GM13977 (cell line): ENCODE data around the gene ROMO1.

Source experiments
- DNase-seq: peaks from one replicate; pipeline ENCODE4 v3.0.0; 2012; ENCODE audit warnings: low spot score
- CTCF ChIP-seq: IDR thresholded peaks from 2 replicates; pipeline ENCODE4 v1.5.1; 2012; ENCODE audit warnings: mild to moderate bottlenecking, control low read depth; ENCODE audit not compliant: insufficient read depth; ENCODE audit errors: extremely low read depth, missing control alignments
- in situ Hi-C: fragments of 300-500 bp; cut with MboI; formaldehyde crosslinking; loops from one replicate; pipeline ENCODE4 v1.12.0; 2022; ENCODE audit warnings: low sequenced_read_pairs, low pct_unique_long_range_greater_than_20kb, mixed read lengths, inconsistent platforms; ENCODE audit not compliant: unreplicated experiment

Gene ROMO1

GRCh38 chr20:35663516-35664465 lies 35.4 kb upstream of the ROMO1 start:
- no peak for TF ChIP-seq CTCF
- peak; percentile 57 for DNase-seq
- in situ Hi-C loops: no loop called here

- in situ Hi-C loops: no loop called here
These were observed 34.6 kb upstream of the ROMO1 start, which contains the start of the genes CPNE1 and RBM12 for GRCh38 chr20:35664466-35665206. Gene CPNE1, minus strand, starts transcription at chr20:35664900. Its CDS starts 31,977 bp downstream, at chr20:35632923. Gene RBM12, minus strand, starts transcription at chr20:35664900. Its CDS starts 9,578 bp downstream, at chr20:35655322.

GRCh38 chr20:35665949-35666288 lies 33.3 kb upstream of the ROMO1 start:
- no peak for TF ChIP-seq CTCF
- no peak for DNase-seq
- in situ Hi-C loops: no loop called here

More at GRCh38 chr20:35664466-35665206, 34.6 kb upstream of the ROMO1 start, which contains the start of the genes CPNE1 and RBM12:
- peak; percentile 98 for DNase-seq
- no peak for TF ChIP-seq CTCF

- no peak for DNase-seq
- in situ Hi-C loops: no loop called here
- no peak for TF ChIP-seq CTCF
These were observed 30.0 kb upstream of the ROMO1 start for GRCh38 chr20:35669221-35669620.

- TF ChIP-seq CTCF: no peak
- DNase-seq: no peak
- in situ Hi-C loops: no loop called here
These were observed 29.5 kb upstream of the ROMO1 start for GRCh38 chr20:35669681-35670080.

- in situ Hi-C loops: no loop called here
- no peak for TF ChIP-seq CTCF
- no peak for DNase-seq
These were observed 25.3 kb upstream of the ROMO1 start for GRCh38 chr20:35673884-35674283.
